IMR-90 (cell line): ENCODE data around the gene HDAC9. TPM values are rescaled to one million over a fixed set of nuclear protein-coding genes. Genes with fewer than 3 reads are reported as not detected.

Experiments used
- ATAC-seq: fragments of 200-7000 bp; cut with Tn5 transposase; 2 replicates; pipeline ENCODE4 v1.9.1; 2020; ENCODE audit warnings: low read depth, mild to moderate bottlenecking, moderate library complexity
- BruUV-seq: library from RNA; stranded (reverse); fragments of 400-500 nt; replicated peaks from 2 replicates; lab custom pipeline; 2021; lab: Mats Ljungman, UMichigan
- CTCF ChIA-PET: fragments of 300-600 bp; formaldehyde crosslinking; extraction: SDS; loops from one replicate; lab custom pipeline; 2021; ENCODE audit warnings: antibody characterized with exemption; lab: Yijun Ruan, JAX
- POLR2A ChIA-PET: fragments of 300-600 bp; sonication (Branson Sonifier 250); formaldehyde crosslinking; loops from one replicate; lab custom pipeline; 2022; ENCODE audit warnings: antibody characterized with exemption; ENCODE audit not compliant: unreplicated experiment; lab: Charles Lee
- DNase-seq: peaks from one replicate; pipeline ENCODE4 v3.0.0; 2013
- H2AFZ ChIP-seq: replicated peaks from 2 replicates; pipeline ENCODE3; 2013; ENCODE audit warnings: low read length, mild to moderate bottlenecking; ENCODE audit not compliant: poor library complexity
- H2AK5ac ChIP-seq: 2 replicates; pipeline ENCODE4 v1.6.1; 2013; ENCODE audit warnings: low read depth, low read length, inconsistent platforms
- H2AK9ac ChIP-seq: replicated peaks from 2 replicates; pipeline ENCODE3; 2013; ENCODE audit warnings: mild to moderate bottlenecking, low read depth, low read length, moderate library complexity; ENCODE audit not compliant: poor library complexity
- H2BK120ac ChIP-seq: 2 replicates; pipeline ENCODE4 v1.6.1; 2013; ENCODE audit warnings: low read depth, low read length, inconsistent platforms
- H2BK15ac ChIP-seq: 3 replicates; pipeline ENCODE4 v1.6.1; 2013; ENCODE audit warnings: low read depth, low read length, inconsistent platforms
- H2BK20ac ChIP-seq: 2 replicates; pipeline ENCODE4 v1.6.1; 2013; ENCODE audit warnings: low read depth, mild to moderate bottlenecking, inconsistent platforms, low read length, moderate library complexity
- H2BK5ac ChIP-seq: 2 replicates; pipeline ENCODE4 v1.6.1; 2013; ENCODE audit warnings: mild to moderate bottlenecking, low read depth, low read length, inconsistent platforms; ENCODE audit not compliant: poor library complexity, severe bottlenecking
- H3K14ac ChIP-seq: replicated peaks from 2 replicates; pipeline ENCODE4 v1.6.1; 2013; ENCODE audit warnings: low read depth, low read length, inconsistent platforms
- H3K18ac ChIP-seq: 2 replicates; pipeline ENCODE4 v1.6.1; 2013; ENCODE audit warnings: low read depth, low read length, control low read depth
- H3K23ac ChIP-seq: 2 replicates; pipeline ENCODE4 v1.6.1; 2013; ENCODE audit warnings: low read depth, low read length, inconsistent platforms
- H3K27ac ChIP-seq: 2 replicates; pipeline ENCODE4 v1.5.1; 2013; ENCODE audit warnings: mild to moderate bottlenecking, control low read depth, low read length; ENCODE audit not compliant: insufficient read depth
- H3K27me3 ChIP-seq: 2 replicates; pipeline ENCODE4 v1.6.1; 2013; ENCODE audit warnings: low read length; ENCODE audit not compliant: control insufficient read depth, insufficient read depth
- H3K36me3 ChIP-seq: 2 replicates; pipeline ENCODE4 v1.6.1; 2013; ENCODE audit warnings: low read length, mixed read lengths; ENCODE audit not compliant: control insufficient read depth, insufficient read depth
- H3K4ac ChIP-seq: 2 replicates; pipeline ENCODE4 v1.6.1; 2013; ENCODE audit warnings: low read depth, low read length, inconsistent platforms
- H3K4me1 ChIP-seq: 2 replicates; pipeline ENCODE4 v1.6.1; 2013; ENCODE audit warnings: low read length, mixed read lengths; ENCODE audit not compliant: control insufficient read depth, insufficient read depth
- H3K4me2 ChIP-seq: 2 replicates; pipeline ENCODE4 v1.6.1; 2013; ENCODE audit warnings: low read depth, mild to moderate bottlenecking, control low read depth, low read length, moderate library complexity
- H3K4me3 ChIP-seq: 2 replicates; pipeline ENCODE4 v1.5.1; 2013; ENCODE audit warnings: low read depth, mild to moderate bottlenecking, control low read depth, low read length, moderate library complexity; ENCODE audit not compliant: insufficient read depth
- H3K56ac ChIP-seq: 2 replicates; pipeline ENCODE4 v1.6.1; 2013; ENCODE audit warnings: low read length, inconsistent platforms; ENCODE audit not compliant: insufficient read depth; ENCODE audit errors: extremely low read depth
- H3K79me1 ChIP-seq, 2 experiments: 2 replicates each; pipeline ENCODE4 v1.6.1; 2013; ENCODE audit warnings: low read length in 2 of 2, inconsistent platforms in 1 of 2, low read depth in 1 of 2
- H3K9ac ChIP-seq: 2 replicates; pipeline ENCODE4 v1.6.1; 2013; ENCODE audit warnings: low read depth, low read length, control low read depth
- H3K9me1 ChIP-seq: 2 replicates; pipeline ENCODE4 v1.6.1; 2013; ENCODE audit warnings: low read length, inconsistent platforms; ENCODE audit not compliant: insufficient read depth
- H3K9me3 ChIP-seq: 2 replicates; pipeline ENCODE4 v1.6.1; 2013; ENCODE audit warnings: low read length; ENCODE audit not compliant: control insufficient read depth, insufficient read depth
- H4K20me1 ChIP-seq: 2 replicates; pipeline ENCODE4 v1.6.1; 2013; ENCODE audit warnings: low read length, inconsistent platforms; ENCODE audit not compliant: insufficient read depth
- H4K5ac ChIP-seq: 2 replicates; pipeline ENCODE4 v1.6.1; 2013; ENCODE audit warnings: mild to moderate bottlenecking, low read depth, low read length, control low read depth
- H4K8ac ChIP-seq, 2 experiments: 2 replicates each; pipeline ENCODE4 v1.6.1; 2013; ENCODE audit warnings: low read depth in 2 of 2, low read length in 2 of 2, control low read depth in 1 of 2, inconsistent platforms in 1 of 2
- H4K91ac ChIP-seq: 2 replicates; pipeline ENCODE4 v1.6.1; 2013; ENCODE audit warnings: low read depth, low read length, inconsistent platforms; ENCODE audit not compliant: insufficient read depth
- BHLHE40 ChIP-seq: fragments of 150-350 bp; IDR thresholded peaks from 2 replicates; pipeline ENCODE4 v1.6.1; 2016; ENCODE audit warnings: mild to moderate bottlenecking, low read depth, low read length
- CEBPB ChIP-seq: IDR thresholded peaks from 2 replicates; pipeline ENCODE4 v1.6.1; 2012; ENCODE audit warnings: low read depth, low read length, improper control_type of control experiment
- MAFK ChIP-seq: IDR thresholded peaks from 2 replicates; pipeline ENCODE4 v1.6.1; 2012; ENCODE audit warnings: low read depth, low read length, improper control_type of control experiment
- MAZ ChIP-seq: IDR thresholded peaks from 2 replicates; pipeline ENCODE4 v1.6.1; 2012; ENCODE audit warnings: low read depth, mild to moderate bottlenecking, low read length, improper control_type of control experiment, moderate library complexity, borderline replicate concordance
- MXI1 ChIP-seq: IDR thresholded peaks from 2 replicates; pipeline ENCODE4 v1.6.1; 2012; ENCODE audit warnings: low read depth, mild to moderate bottlenecking, low read length, moderate library complexity, borderline replicate concordance
- NFE2L2 ChIP-seq: fragments of 150-350 bp; IDR thresholded peaks from 2 replicates; pipeline ENCODE4 v1.6.1; 2016; ENCODE audit warnings: low read depth, mild to moderate bottlenecking, low read length
- RCOR1 ChIP-seq: IDR thresholded peaks from 2 replicates; pipeline ENCODE4 v1.6.1; 2012; ENCODE audit warnings: mild to moderate bottlenecking, low read length, improper control_type of control experiment; ENCODE audit not compliant: insufficient replicate concordance
- RFX5 ChIP-seq: IDR thresholded peaks from 2 replicates; pipeline ENCODE4 v1.8.0; 2012; ENCODE audit warnings: low read depth, mild to moderate bottlenecking, low read length, moderate library complexity
- WGBS, 2 experiments: methylation state at CpG; one replicate each; pipeline versions ENCODE4 v1.1.5 to v1.1.7; 2013; ENCODE audit warnings: missing lambda C conversion rate in 2 of 2; ENCODE audit not compliant: insufficient read length in 1 of 2; ENCODE audit errors: extremely low coverage in 2 of 2; 5-methylcytosine and 5-hydroxymethylcytosine counted together
- dilution Hi-C: fragments of 300-500 bp; cut with HindIII; formaldehyde crosslinking; loops from one replicate; pipeline ENCODE4 v1.14.3; 2018; ENCODE audit warnings: low sequenced_read_pairs; ENCODE audit not compliant: unreplicated experiment
- in situ Hi-C: fragments of 300-500 bp; cut with MboI; formaldehyde crosslinking; loops from 3 replicates; pipeline ENCODE4 v1.14.3; 2019; ENCODE audit warnings: low sequenced_read_pairs, inconsistent platforms, mixed read lengths
- intact Hi-C: fragments of 100-400 bp; cut with micrococcal nuclease; formaldehyde crosslinking; loops from 2 replicates; pipeline ENCODE4 v1.10.0; 2022
- polyA plus RNA-seq, 3 experiments: library from polyadenylated mRNA; depleted of rRNA; stranded (reverse); fragments of >200 nt; gene quantifications; 2 replicates each; pipeline ENCODE4 v1.2.3, GENCODE V29; 2012; ENCODE audit warnings: low replicate concordance in 1 of 3
- total RNA-seq: library from RNA; depleted of rRNA; stranded (reverse); fragments of >200 nt; gene quantifications from 2 replicates; pipeline ENCODE4 v1.2.3, GENCODE V29; 2012

The HDAC9 gene
- total and polyA plus RNA-seq, 2 of the 4 experiments (the other 2 are of a cell fraction): 4.3 to 24.7 TPM

DNA sequence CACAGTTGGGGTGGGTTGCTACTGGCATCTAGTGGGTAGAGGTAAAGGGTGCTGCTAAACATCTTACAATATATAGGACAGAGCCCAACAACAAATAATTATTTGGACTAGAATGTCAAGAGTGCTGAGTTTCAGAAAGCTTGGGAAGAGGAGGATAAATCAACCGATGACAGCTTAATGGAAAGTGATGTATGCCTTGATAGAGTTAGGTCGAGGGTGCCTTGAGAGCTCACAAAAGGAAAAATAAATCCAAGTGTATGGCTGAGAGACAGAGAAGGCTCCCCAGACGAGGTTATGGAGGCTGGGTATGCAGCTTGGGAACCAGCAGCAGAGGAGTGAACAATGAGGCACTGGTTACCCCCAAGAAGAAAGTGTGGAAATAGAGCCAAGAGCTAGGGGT is 211.1 kb downstream of the HDAC9 start:
- Histone ChIP-seq H3K27ac (no peak overlapping the region), H2BK20ac (no peak overlapping the region), H4K20me1 (no peaks in the 10 kb centered on the region), H3K56ac (no peak overlapping the region), H4K5ac (no peak overlapping the region), H3K18ac (no peak overlapping the region), H3K4me2 (no peak overlapping the region), H2BK15ac (no peak overlapping the region), H2AK9ac (no peak overlapping the region), H2BK120ac (no peak overlapping the region), H3K9ac (no peak overlapping the region), H3K14ac (no peak overlapping the region), H2BK5ac (no peak overlapping the region), H2AK5ac (no peak overlapping the region), H4K91ac (no peak overlapping the region), H3K79me1 (no peaks in the 10 kb centered on the region), H3K23ac (no peak overlapping the region), H3K4me1 (no peaks in the 10 kb centered on the region), H3K4me3 (no peak overlapping the region), H3K4ac (no peak overlapping the region), H3K9me3 (no peaks in the 10 kb centered on the region), H3K36me3 (no peaks in the 10 kb centered on the region), H4K8ac (no peak overlapping the region), H3K27me3 (no peaks in the 10 kb centered on the region), H3K9me1 (no peaks in the 10 kb centered on the region; the same call in 1 of the 2 replicates), H2AFZ (no peak overlapping the region)
- DNase-seq (no peak), ATAC-seq (no peak)
- BruUV-seq: no TSS peak
- WGBS, 2 experiments: 50% methylated on average over 3 of the region's 3 CpGs; no CpG with 5 or more reads in 1 of the 2 experiments
- POLR2A ChIA-PET: no interaction called here
- TF ChIP-seq NFE2L2 (no peak), RFX5 (no peak), MXI1 (no peak), BHLHE40 (no peak), MAZ (no peak), MAFK (no peak), CEBPB (no peak), RCOR1 (no peak)
- intact Hi-C loops: no loop called here
- dilution Hi-C loops: no loop called here
- CTCF ChIA-PET: no interaction called here
- in situ Hi-C loops: no loop called here
